Fibroblast of villous mesenchyme (primary cell): ENCODE measurements around the gene TLK2. TPM values are rescaled to one million over a fixed set of nuclear protein-coding genes. Genes with fewer than 3 reads are reported as not detected.

Experiments used
- DNase-seq: peaks from one replicate; pipeline ENCODE4 v3.0.0-alpha.2; 2010; ENCODE audit warnings: low read depth
- H3K4me3 ChIP-seq: 2 replicates; pipeline ENCODE4 v1.5.1; 2011; ENCODE audit warnings: low read depth, mild to moderate bottlenecking, low read length
- total RNA-seq: library from RNA; depleted of rRNA; stranded (reverse); fragments of >200 nt; gene quantifications from 2 replicates; pipeline ENCODE4 v1.2.3, GENCODE V29; 2012
- TF ChIP-seq, protein P1 (sequence below): IDR thresholded peaks from 2 replicates; pipeline ENCODE4 v1.5.1; 2012; ENCODE audit warnings: low read depth, mild to moderate bottlenecking, low read length; ENCODE audit not compliant: insufficient read depth

The TLK2 gene
- total RNA-seq, 1 donor = 60.0 TPM

DNA sequence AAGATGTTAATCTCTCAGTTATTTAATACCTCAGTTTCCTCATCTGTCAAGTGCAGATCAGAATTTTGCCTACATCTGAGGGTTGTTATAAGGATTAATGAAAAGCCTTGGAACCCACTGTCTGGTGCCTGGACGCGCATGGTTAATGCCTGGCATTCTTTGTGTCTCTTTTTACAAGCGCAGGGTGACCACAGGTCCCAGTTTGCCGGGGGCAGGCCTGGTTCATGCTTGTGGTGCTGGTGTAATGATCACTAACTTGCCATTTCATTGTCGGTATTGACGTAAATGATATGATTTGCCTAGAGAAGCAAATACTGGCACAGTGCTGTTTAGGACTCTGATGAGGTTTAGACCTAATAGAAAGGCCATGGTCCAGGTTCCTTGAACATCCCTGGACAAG is 172.0 kb downstream of the TLK2 start:
- TF ChIP-seq, protein P1, sequence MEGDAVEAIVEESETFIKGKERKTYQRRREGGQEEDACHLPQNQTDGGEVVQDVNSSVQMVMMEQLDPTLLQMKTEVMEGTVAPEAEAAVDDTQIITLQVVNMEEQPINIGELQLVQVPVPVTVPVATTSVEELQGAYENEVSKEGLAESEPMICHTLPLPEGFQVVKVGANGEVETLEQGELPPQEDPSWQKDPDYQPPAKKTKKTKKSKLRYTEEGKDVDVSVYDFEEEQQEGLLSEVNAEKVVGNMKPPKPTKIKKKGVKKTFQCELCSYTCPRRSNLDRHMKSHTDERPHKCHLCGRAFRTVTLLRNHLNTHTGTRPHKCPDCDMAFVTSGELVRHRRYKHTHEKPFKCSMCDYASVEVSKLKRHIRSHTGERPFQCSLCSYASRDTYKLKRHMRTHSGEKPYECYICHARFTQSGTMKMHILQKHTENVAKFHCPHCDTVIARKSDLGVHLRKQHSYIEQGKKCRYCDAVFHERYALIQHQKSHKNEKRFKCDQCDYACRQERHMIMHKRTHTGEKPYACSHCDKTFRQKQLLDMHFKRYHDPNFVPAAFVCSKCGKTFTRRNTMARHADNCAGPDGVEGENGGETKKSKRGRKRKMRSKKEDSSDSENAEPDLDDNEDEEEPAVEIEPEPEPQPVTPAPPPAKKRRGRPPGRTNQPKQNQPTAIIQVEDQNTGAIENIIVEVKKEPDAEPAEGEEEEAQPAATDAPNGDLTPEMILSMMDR = no peak
- no peak overlapping the region for H3K4me3 ChIP-seq
- DNase-seq = no peak

DNA sequence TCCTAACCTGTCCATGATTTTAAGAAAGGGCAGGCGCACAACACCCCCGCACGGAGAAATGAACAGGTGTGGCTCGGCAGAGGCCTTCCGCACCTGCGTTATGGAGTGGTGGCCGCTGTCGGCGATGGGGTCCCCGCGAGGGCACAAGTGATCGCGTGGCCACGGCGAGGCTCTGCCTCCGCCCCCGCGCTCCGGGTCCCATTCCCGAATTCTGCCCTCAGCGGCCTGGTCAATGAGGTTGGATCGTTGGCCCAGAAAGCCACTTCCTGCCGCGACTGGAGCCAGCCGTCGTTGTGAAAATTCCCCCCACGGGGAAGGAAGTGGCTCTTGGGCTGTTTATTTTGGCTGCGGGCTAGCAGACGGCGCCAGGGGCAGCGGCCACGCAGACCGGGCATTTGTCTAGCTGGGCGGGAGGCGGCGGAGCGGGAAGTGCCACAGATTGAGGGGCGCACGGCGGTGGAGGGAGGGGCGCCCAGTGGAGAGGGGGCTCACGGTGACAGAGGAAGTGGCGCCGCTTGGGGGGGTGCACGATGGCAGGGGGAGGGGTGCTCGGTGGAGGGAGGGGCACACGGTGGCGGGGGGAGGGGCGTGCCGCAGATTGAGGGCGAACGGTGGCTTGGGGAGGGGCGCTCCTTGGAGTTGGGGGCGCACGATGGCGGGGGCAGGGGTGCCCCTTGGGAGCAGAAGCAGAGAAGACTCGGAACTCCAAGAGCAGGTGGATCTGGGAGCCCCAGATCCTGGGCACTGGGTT is 173.8 kb downstream of the TLK2 start:
- H3K4me3 ChIP-seq = peak overlapping the region; percentile 48
- peak; percentile 82 for DNase-seq
- TF ChIP-seq, protein P1 = no peak

DNA sequence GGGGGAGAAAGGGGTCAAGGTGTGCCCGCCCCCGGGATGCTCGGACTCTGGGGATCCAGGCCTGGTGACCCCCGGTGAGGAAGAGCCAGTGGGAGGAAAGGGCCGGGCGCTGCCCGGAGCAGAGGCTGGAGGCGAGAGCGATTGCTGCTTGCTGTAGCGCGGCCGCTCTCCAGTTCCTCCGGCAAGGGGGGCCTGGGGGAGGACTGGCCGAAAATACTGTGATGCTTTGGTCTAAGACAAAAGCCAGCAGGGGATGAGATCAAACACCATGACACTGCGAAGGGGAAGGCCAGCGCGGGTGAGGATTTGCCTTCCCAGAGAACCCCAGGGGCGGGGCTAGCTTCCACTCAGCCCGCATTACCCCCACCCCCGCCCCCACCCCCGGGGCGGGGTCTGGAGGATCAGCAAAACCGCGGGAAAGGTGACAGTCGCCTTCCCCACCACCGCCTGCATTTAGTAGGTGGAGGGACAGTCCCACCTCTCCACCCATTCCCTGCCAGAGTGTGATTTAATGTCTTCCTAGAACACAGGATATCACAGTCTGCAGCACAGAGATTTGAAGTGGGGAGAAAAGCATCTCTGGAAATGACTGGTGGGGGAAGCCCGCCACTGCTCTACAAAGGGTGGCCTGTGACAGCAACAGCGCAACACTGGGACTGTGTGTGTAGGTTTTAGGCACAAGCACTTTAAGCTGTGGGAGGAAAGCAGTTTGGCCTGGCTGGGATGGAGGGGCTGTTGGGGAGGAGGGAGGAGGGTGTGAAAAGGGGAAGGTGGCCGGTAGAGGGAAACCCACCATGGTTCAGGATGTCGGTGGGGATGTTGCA is 174.6 kb downstream of the TLK2 start:
- TF ChIP-seq, protein P1 = no peak
- peak; percentile 74 for DNase-seq
- H3K4me3 ChIP-seq = peak overlapping the region; percentile 48

DNA sequence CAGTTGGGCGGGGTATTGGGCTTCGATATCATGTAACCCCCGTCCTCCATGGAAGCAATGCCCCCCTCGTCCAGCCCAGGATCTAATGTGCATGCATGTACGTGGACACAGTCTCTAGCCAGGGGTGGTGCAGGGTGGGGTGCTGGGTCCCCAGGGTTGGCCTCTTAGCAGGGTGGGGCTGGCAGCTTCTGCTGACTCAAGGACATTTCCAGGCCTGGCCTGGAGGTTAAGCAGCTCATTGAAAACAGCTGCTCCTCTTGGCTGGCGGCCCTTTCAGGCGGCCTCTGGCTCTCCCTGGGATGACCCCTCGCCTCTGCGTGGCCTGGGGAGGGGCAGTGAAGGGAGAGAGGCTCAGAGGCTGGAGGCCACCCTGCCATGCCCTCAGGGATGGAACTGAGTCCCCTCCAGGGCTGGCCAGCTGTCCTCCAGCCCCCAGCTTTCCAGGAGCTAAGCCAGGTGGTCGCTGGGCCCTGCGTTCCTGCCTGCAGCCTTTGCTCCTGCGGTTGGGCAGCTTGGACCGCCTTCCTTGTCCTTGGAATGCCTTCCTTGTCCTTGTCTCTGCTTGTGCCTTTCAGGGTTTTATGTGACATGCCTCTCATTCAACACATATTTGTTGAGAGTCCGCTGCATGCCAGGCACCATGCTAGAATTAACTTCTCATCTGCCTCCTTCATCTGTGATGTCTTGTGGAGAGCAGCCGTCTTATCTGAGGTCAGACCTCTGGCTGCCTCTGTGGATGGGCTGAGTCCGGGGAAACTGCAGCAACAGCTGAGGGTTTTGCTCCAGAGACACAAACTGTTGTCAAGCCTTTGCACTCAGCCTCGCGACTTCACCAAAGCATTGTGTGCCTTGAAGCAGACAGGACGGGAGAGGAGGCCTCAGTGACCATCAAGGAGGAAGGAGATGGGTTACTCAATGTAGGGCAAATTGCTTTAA is 175.5 kb downstream of the TLK2 start:
- H3K4me3 ChIP-seq = peak overlapping the region; percentile 1
- TF ChIP-seq, protein P1 = no peak
- DNase-seq = peak; percentile 93

DNA sequence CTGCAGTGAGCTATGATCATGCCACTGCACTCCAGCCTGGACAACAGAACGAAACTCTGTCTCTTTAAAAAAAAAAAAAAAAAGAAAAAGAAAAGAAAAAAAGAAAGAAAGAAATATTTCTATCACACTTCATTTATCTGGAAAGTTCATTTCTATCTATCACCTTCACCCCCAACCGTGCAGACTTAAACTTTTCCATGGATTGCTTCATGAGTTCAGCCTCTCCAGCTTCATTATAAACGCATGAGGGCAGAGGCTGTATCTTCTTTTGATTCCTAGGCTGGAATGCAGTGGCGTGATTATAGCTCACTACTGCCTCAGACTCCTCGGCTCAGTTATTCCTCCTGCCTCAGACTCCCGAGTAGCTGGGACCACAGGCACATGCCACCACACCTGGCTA is 177.0 kb downstream of the TLK2 start:
- no peak for DNase-seq
- H3K4me3 ChIP-seq = no peak overlapping the region
- TF ChIP-seq, protein P1 = no peak

DNA sequence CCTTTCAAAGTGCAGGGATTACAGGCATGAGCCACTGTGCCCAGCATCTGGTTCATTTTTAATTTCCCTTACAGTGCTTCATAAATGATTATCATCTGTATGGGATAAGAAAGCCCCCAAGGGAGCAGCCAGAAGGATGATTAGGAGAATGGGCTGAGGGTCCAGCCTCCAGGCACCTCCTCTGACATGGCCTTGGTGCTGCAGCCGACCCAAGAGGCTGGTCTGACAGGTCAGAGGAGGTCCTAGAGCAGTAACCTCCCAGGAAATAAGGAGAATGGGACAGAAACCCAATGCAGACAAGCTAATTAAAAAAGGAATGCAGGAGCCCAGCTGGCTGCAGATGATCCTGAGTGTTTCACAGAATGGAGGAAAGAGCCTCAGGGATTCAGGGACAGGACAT is 177.8 kb downstream of the TLK2 start:
- TF ChIP-seq, protein P1 = no peak
- DNase-seq = no peak
- no peak overlapping the region for H3K4me3 ChIP-seq
